Measurements from ENCODE around the gene GAB2. TPM values are rescaled to one million over a fixed set of nuclear protein-coding genes. Genes with fewer than 3 reads are reported as not detected.

The GAB2 gene
- total and polyA plus RNA-seq, 2 of the 13 experiments (the other 11 are each of a cell fraction or from before 2014, with no cell fraction given) = 4.1 to 8.6 TPM

GRCh38 chr11:78292109-78292803 lies 125.4 kb downstream of the GAB2 start:
- CTCF ChIA-PET (ENCODE audit: low intra/inter-chr PET ratio, low total read pairs) = no interaction called here
- H3K9ac ChIP-seq (ENCODE audit: insufficient read depth, low read depth, low read length) = no peak overlapping the region
- TF ChIP-seq ZFP82 (CRISPR knock-in tag; IDR thresholded peaks at IDR 0.05; ENCODE audit: borderline replicate concordance) = no peak
- TF ChIP-seq GATAD2A (CRISPR knock-in tag; IDR thresholded peaks at IDR 0.05) = 0 out of 2 replicates have a peak, but pooled peaks have one; percentile 14
- peaks cover 65% of the 10 kb centered on the region for H3K4me1 ChIP-seq (ENCODE audit: insufficient read depth, low read length)
- in situ Hi-C loops (cut with HindIII; ENCODE audit: extremely low pct_ligation_motif_present, low pct_unique_long_range_greater_than_20kb) (no loop called here), intact Hi-C loops (cut with micrococcal nuclease; ENCODE audit: unreplicated experiment) (no loop called here)
- ATAC-seq (no peak), DNase-seq (ENCODE audit: low spot score) (peak; percentile 44), FAIRE-seq (no peak)
- H3K4me3 ChIP-seq (replicated peaks in 1 of 3; ENCODE audit: insufficient read depth in 1 of 3, low read depth in 2 of 3, low read length in 3 of 3) = no peak overlapping the region
- H2AFZ ChIP-seq (ENCODE audit: low read length) = no peak overlapping the region
- 68% methylated on average over 9 of the region's 9 CpGs for WGBS (ENCODE audit: low lambda C conversion rate)
- no peaks in the 10 kb centered on the region for H4K20me1 ChIP-seq (ENCODE audit: insufficient read depth, low read length)
- no TSS peak for BruUV-seq (replicated peaks)
- no peaks in the 10 kb centered on the region for H3K27me3 ChIP-seq (ENCODE audit: control insufficient read depth in 1 of 2, insufficient read depth in 2 of 2, low read length in 2 of 2)
- no peak overlapping the region for H3K4me2 ChIP-seq (ENCODE audit: low read depth, low read length)
- peaks cover 3% of the 10 kb centered on the region for H3K79me2 ChIP-seq (ENCODE audit: insufficient read depth, low read length)
- H3K9me3 ChIP-seq (ENCODE audit: low read length) = peaks cover 7% of the 10 kb centered on the region
- peak overlapping the region; percentile 12 for H3K27ac ChIP-seq (ENCODE audit: extremely low read length, insufficient read depth, low read length)
- POLR2A ChIA-PET = no interaction called here
- H3K36me3 ChIP-seq (replicated peaks in 1 of 2; ENCODE audit: control insufficient read depth in 1 of 2, insufficient read depth in 2 of 2, low read length in 2 of 2) = no peaks in the 10 kb centered on the region

GRCh38 chr11:78291503-78292108 lies 126.0 kb downstream of the GAB2 start:
- Histone ChIP-seq H3K4me2 (ENCODE audit: low read depth, low read length) (peak overlapping the region; percentile 73), H3K36me3 (replicated peaks in 1 of 2; ENCODE audit: control insufficient read depth in 1 of 2, insufficient read depth in 2 of 2, low read length in 2 of 2) (no peaks in the 10 kb centered on the region), H4K20me1 (ENCODE audit: insufficient read depth, low read length) (no peaks in the 10 kb centered on the region), H3K4me3 (replicated peaks in 1 of 3; ENCODE audit: insufficient read depth in 1 of 3, low read depth in 2 of 3, low read length in 3 of 3) (no peak overlapping the region), H3K27me3 (ENCODE audit: control insufficient read depth in 1 of 2, insufficient read depth in 2 of 2, low read length in 2 of 2) (no peaks in the 10 kb centered on the region), H3K79me2 (ENCODE audit: insufficient read depth, low read length) (peaks cover 3% of the 10 kb centered on the region), H3K27ac (ENCODE audit: extremely low read length, insufficient read depth, low read length) (peak overlapping the region; percentile 83), H2AFZ (ENCODE audit: low read length) (no peak overlapping the region), H3K9me3 (ENCODE audit: low read length) (peaks cover 7% of the 10 kb centered on the region), H3K4me1 (ENCODE audit: insufficient read depth, low read length) (peaks cover 61% of the 10 kb centered on the region), H3K9ac (ENCODE audit: insufficient read depth, low read depth, low read length) (no peak overlapping the region)
- ChIA-PET CTCF (ENCODE audit: low intra/inter-chr PET ratio, low total read pairs) (no interaction called here), POLR2A (no interaction called here)
- no peak for FAIRE-seq
- DNase-seq (ENCODE audit: low spot score) = no peak
- in situ Hi-C loops (cut with HindIII; ENCODE audit: extremely low pct_ligation_motif_present, low pct_unique_long_range_greater_than_20kb) (no loop called here), intact Hi-C loops (cut with micrococcal nuclease; ENCODE audit: unreplicated experiment) (no loop called here)
- 96% methylated on average over 6 of the region's 6 CpGs for WGBS (ENCODE audit: low lambda C conversion rate)
- no peak for ATAC-seq
- no TSS peak for BruUV-seq (replicated peaks)
- TF ChIP-seq ZBTB26 (CRISPR knock-in tag; IDR thresholded peaks at IDR 0.05; ENCODE audit: borderline replicate concordance) (no peak), NR2F6 (IDR thresholded peaks at IDR 0.05) (no peak), NR2F6 (CRISPR knock-in tag; IDR thresholded peaks at IDR 0.05) (no peak), ZNF121 (CRISPR knock-in tag; IDR thresholded peaks at IDR 0.05) (no peak), ZNF646 (CRISPR knock-in tag; IDR thresholded peaks at IDR 0.05) (no peak)
- TF ChIP-seq, protein P1, sequence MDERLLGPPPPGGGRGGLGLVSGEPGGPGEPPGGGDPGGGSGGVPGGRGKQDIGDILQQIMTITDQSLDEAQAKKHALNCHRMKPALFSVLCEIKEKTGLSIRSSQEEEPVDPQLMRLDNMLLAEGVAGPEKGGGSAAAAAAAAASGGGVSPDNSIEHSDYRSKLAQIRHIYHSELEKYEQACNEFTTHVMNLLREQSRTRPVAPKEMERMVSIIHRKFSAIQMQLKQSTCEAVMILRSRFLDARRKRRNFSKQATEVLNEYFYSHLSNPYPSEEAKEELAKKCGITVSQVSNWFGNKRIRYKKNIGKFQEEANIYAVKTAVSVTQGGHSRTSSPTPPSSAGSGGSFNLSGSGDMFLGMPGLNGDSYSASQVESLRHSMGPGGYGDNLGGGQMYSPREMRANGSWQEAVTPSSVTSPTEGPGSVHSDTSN (CRISPR knock-in tag; IDR thresholded peaks at IDR 0.05) = no peak
